ENCODE measurements around the gene SLC35E2B.
"Not testable (repeated sequence)": the region's sequence is repeated elsewhere in the genome, so short reads cannot be mapped to it uniquely, and the experiment has no call there.

SLC35E2B gene

GRCh38 chr1:1704284-1704957 is 11.8 kb upstream of the SLC35E2B start:
- in situ Hi-C loops (cut with HindIII; ENCODE audit: low sequenced_read_pairs): not testable (repeated sequence)

GRCh38 chr1:1703796-1704195 is 11.2 kb upstream of the SLC35E2B start:
- in situ Hi-C loops (cut with HindIII; ENCODE audit: low sequenced_read_pairs): no loop called here

- in situ Hi-C loops (cut with HindIII; ENCODE audit: low sequenced_read_pairs): not testable (repeated sequence)
These were observed 9.9 kb upstream of the SLC35E2B start for GRCh38 chr1:1702506-1702905.

- in situ Hi-C loops (cut with HindIII; ENCODE audit: low sequenced_read_pairs): not testable (repeated sequence)
These were observed 8.0 kb upstream of the SLC35E2B start for GRCh38 chr1:1700557-1700956.

GRCh38 chr1:1700067-1700466 is 7.5 kb upstream of the SLC35E2B start:
- in situ Hi-C loops (cut with HindIII; ENCODE audit: low sequenced_read_pairs): not testable (repeated sequence)

- in situ Hi-C loops (cut with HindIII; ENCODE audit: low sequenced_read_pairs): not testable (repeated sequence)
These were observed 6.5 kb upstream of the SLC35E2B start for GRCh38 chr1:1699061-1699460.

GRCh38 chr1:1697358-1698183 is 5.0 kb upstream of the SLC35E2B start:
- in situ Hi-C loops (cut with HindIII; ENCODE audit: low sequenced_read_pairs): not testable (repeated sequence)

GRCh38 chr1:1696431-1697357 is 4.1 kb upstream of the SLC35E2B start:
- in situ Hi-C loops (cut with HindIII; ENCODE audit: low sequenced_read_pairs): not testable (repeated sequence)

GRCh38 chr1:1692324-1692713 is 276 bp downstream of the SLC35E2B start:
- in situ Hi-C loops (cut with HindIII; ENCODE audit: low sequenced_read_pairs): not testable (repeated sequence)

GRCh38 chr1:1691443-1691842 is 1.2 kb downstream of the SLC35E2B start:
- in situ Hi-C loops (cut with HindIII; ENCODE audit: low sequenced_read_pairs): not testable (repeated sequence)

- in situ Hi-C loops (cut with HindIII; ENCODE audit: low sequenced_read_pairs): not testable (repeated sequence)
These were observed 3.1 kb downstream of the SLC35E2B start for GRCh38 chr1:1689526-1689925.

- in situ Hi-C loops (cut with HindIII; ENCODE audit: low sequenced_read_pairs): no loop called here
These were observed 4.7 kb downstream of the SLC35E2B start for GRCh38 chr1:1687846-1688245.

GRCh38 chr1:1684031-1684681 is 8.4 kb downstream of the SLC35E2B start:
- in situ Hi-C loops (cut with HindIII; ENCODE audit: low sequenced_read_pairs): no loop called here

- in situ Hi-C loops (cut with HindIII; ENCODE audit: low sequenced_read_pairs): no loop called here
These were observed 9.3 kb downstream of the SLC35E2B start for GRCh38 chr1:1683104-1683905.

- in situ Hi-C loops (cut with HindIII; ENCODE audit: low sequenced_read_pairs): no loop called here
These were observed 11.7 kb downstream of the SLC35E2B start for GRCh38 chr1:1680912-1681273.

GRCh38 chr1:1680031-1680911 is 12.3 kb downstream of the SLC35E2B start:
- in situ Hi-C loops (cut with HindIII; ENCODE audit: low sequenced_read_pairs): no loop called here

GRCh38 chr1:1678581-1679380 is 13.8 kb downstream of the SLC35E2B start:
- in situ Hi-C loops (cut with HindIII; ENCODE audit: low sequenced_read_pairs): no loop called here

Data from DLD1 (cell line).